Measurements from ENCODE around the gene TNS3. TPM values are rescaled to one million over a fixed set of nuclear protein-coding genes. Genes with fewer than 3 reads are reported as not detected.

The TNS3 gene
- total and polyA plus RNA-seq, 9 of the 15 experiments (the other 6 are each of a cell fraction or from before 2014, with no cell fraction given) = 0.20 TPM; not detected in 8

DNA sequence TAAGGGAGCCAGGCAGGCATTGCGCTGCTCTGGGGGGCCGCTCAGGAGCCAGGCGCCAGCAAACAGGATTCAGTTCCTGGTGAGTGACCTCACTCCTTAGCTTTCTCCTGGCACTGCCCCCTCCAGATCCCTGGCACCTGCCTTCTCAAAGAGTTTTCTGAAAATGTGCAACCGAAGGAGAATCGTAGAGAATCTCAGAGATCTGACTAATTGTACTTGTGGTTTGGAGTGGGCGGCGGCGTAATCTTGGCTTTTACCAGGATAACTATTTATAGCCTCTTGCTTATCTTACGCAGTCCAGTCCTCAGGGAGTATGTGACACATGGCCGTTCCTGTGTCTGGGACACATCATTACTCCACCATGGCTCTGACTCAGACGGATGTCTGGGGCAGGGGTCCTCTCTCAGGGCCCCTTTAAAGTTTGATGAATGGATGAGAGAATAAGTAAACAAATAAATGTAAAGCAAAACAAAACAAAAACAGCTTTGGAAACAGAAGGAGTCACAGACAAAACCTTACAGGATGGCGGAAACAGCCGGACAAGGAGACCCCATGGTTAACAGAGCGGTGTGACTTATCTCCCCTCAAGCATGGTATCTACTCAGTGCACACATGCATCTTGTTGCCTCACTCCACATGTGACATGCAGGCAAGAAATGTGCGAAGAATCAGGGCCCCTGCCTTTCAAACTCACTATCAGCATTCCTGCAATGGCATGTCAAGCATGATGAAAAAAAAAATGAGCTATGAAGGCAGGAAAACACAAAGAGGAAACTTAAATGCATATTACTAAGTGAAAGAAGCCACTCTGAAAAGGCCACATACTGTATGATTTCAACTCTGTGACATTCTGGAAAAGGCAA, 99.7 kb downstream of the TNS3 start (continued):
- no peak for TF ChIP-seq ADNP (tag; IDR thresholded peaks at IDR 0.05)
- TF ChIP-seq HNRNPL (IDR thresholded peaks at IDR 0.05; ENCODE audit: low read depth, low read length) = no peak
- TF ChIP-seq TBL1XR1 (IDR thresholded peaks at IDR 0.05; ENCODE audit: low read length in 2 of 2) = peak in 1 of 2 experiments; percentile 90; a peak in 2 of 4 replicates
- peak; percentile 63 for TF ChIP-seq STAT5A (IDR thresholded peaks at IDR 0.05; ENCODE audit: borderline replicate concordance, low read length)
- TF ChIP-seq WHSC1 (IDR thresholded peaks at IDR 0.05; ENCODE audit: low read length) = no peak
- no peak for TF ChIP-seq RHOXF2B (CRISPR knock-in tag; conservative IDR thresholded peaks at IDR 0.05)
- TF ChIP-seq SIRT6 (IDR thresholded peaks at IDR 0.05; ENCODE audit: low read depth, low read length) = no peak
- peak; percentile 75 for TF ChIP-seq EP300 (IDR thresholded peaks at IDR 0.05; ENCODE audit: low read length)
- TF ChIP-seq CTBP1 (IDR thresholded peaks at IDR 0.05; ENCODE audit: borderline replicate concordance) = peak; percentile 31; the same call in 1 of the 2 replicates
- TF ChIP-seq, protein P1, sequence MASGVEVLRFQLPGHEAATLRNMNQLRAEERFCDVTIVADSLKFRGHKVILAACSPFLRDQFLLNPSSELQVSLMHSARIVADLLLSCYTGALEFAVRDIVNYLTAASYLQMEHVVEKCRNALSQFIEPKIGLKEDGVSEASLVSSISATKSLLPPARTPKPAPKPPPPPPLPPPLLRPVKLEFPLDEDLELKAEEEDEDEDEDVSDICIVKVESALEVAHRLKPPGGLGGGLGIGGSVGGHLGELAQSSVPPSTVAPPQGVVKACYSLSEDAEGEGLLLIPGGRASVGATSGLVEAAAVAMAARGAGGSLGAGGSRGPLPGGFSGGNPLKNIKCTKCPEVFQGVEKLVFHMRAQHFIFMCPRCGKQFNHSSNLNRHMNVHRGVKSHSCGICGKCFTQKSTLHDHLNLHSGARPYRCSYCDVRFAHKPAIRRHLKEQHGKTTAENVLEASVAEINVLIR (CRISPR knock-in tag; IDR thresholded peaks at IDR 0.05) = no peak
- TF ChIP-seq ERF (CRISPR knock-in tag; IDR thresholded peaks at IDR 0.05) = no peak
- TF ChIP-seq, protein P2, sequence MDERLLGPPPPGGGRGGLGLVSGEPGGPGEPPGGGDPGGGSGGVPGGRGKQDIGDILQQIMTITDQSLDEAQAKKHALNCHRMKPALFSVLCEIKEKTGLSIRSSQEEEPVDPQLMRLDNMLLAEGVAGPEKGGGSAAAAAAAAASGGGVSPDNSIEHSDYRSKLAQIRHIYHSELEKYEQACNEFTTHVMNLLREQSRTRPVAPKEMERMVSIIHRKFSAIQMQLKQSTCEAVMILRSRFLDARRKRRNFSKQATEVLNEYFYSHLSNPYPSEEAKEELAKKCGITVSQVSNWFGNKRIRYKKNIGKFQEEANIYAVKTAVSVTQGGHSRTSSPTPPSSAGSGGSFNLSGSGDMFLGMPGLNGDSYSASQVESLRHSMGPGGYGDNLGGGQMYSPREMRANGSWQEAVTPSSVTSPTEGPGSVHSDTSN (CRISPR knock-in tag; IDR thresholded peaks at IDR 0.05; ENCODE audit: low read depth) = no peak
- TF ChIP-seq, protein P2 (tag; conservative IDR thresholded peaks at IDR 0.05; ENCODE audit: low read depth) = 0 out of 2 replicates have a peak, but pooled peaks have one; percentile 16
- TF ChIP-seq ZNF644 (tag; IDR thresholded peaks at IDR 0.05; ENCODE audit: low read depth) = 0 out of 2 replicates have a peak, but pooled peaks have one; percentile 22
- no peak for TF ChIP-seq SUPT5H (IDR thresholded peaks at IDR 0.05)
- TF ChIP-seq, protein P3, sequence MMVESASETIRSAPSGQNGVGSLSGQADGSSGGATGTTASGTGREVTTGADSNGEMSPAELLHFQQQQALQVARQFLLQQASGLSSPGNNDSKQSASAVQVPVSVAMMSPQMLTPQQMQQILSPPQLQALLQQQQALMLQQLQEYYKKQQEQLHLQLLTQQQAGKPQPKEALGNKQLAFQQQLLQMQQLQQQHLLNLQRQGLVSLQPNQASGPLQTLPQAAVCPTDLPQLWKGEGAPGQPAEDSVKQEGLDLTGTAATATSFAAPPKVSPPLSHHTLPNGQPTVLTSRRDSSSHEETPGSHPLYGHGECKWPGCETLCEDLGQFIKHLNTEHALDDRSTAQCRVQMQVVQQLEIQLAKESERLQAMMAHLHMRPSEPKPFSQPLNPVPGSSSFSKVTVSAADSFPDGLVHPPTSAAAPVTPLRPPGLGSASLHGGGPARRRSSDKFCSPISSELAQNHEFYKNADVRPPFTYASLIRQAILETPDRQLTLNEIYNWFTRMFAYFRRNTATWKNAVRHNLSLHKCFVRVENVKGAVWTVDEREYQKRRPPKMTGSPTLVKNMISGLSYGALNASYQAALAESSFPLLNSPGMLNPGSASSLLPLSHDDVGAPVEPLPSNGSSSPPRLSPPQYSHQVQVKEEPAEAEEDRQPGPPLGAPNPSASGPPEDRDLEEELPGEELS (CRISPR knock-in tag; IDR thresholded peaks at IDR 0.05; ENCODE audit: borderline replicate concordance) = no peak
- TF ChIP-seq ZNF175 (CRISPR knock-in tag; IDR thresholded peaks at IDR 0.05; ENCODE audit: low read depth) = peak; percentile 48; the same call in 1 of the 2 replicates
- TF ChIP-seq, protein P4, sequence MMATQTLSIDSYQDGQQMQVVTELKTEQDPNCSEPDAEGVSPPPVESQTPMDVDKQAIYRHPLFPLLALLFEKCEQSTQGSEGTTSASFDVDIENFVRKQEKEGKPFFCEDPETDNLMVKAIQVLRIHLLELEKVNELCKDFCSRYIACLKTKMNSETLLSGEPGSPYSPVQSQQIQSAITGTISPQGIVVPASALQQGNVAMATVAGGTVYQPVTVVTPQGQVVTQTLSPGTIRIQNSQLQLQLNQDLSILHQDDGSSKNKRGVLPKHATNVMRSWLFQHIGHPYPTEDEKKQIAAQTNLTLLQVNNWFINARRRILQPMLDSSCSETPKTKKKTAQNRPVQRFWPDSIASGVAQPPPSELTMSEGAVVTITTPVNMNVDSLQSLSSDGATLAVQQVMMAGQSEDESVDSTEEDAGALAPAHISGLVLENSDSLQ (IDR thresholded peaks at IDR 0.05) = peak; percentile 14; the same call in 1 of the 2 replicates
- TF ChIP-seq TEAD4 (IDR thresholded peaks at IDR 0.05; ENCODE audit: low read length) = peak; percentile 91
- TF ChIP-seq TEAD4 (CRISPR knock-in tag; IDR thresholded peaks at IDR 0.05; ENCODE audit: borderline replicate concordance) = no peak
- 0 out of 2 replicates have a peak, but pooled peaks have one; percentile 23 for TF ChIP-seq BCOR (IDR thresholded peaks at IDR 0.05)
- TF ChIP-seq ESRRA (IDR thresholded peaks at IDR 0.05; ENCODE audit: borderline replicate concordance, low read depth) = peak; percentile 52; the same call in 1 of the 2 replicates
- TF ChIP-seq NFATC3 (IDR thresholded peaks at IDR 0.05) = no peak
